ENCODE data around the gene ITGA1. TPM values are rescaled to one million over a fixed set of nuclear protein-coding genes. Genes with fewer than 3 reads are reported as not detected.

ITGA1 gene
- total RNA-seq, 4 donors from 2014 or later = 29.7 to 126 (median 47.1) TPM

DNA sequence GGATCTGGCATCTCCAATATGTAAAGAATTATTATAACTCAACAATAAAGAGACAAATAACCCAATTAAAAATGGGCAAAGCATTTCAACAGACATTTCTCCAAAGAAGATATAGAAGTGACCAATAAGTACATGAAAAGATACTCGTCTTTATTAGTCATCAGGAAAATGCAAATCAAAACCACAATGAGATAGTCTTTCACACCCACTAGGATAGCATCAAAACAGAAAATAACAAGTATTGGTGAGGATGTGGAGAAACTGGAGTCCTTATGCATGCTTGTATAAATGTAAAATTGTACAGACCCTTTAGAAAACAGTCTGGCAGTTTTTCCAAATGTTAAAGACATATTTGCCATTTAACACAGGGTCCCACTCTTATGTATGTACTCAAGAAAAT is 39.1 kb upstream of the ITGA1 start:
- TF ChIP-seq, protein P1, sequence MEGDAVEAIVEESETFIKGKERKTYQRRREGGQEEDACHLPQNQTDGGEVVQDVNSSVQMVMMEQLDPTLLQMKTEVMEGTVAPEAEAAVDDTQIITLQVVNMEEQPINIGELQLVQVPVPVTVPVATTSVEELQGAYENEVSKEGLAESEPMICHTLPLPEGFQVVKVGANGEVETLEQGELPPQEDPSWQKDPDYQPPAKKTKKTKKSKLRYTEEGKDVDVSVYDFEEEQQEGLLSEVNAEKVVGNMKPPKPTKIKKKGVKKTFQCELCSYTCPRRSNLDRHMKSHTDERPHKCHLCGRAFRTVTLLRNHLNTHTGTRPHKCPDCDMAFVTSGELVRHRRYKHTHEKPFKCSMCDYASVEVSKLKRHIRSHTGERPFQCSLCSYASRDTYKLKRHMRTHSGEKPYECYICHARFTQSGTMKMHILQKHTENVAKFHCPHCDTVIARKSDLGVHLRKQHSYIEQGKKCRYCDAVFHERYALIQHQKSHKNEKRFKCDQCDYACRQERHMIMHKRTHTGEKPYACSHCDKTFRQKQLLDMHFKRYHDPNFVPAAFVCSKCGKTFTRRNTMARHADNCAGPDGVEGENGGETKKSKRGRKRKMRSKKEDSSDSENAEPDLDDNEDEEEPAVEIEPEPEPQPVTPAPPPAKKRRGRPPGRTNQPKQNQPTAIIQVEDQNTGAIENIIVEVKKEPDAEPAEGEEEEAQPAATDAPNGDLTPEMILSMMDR (IDR thresholded peaks at IDR 0.05; ENCODE audit: low read depth) = no peak

DNA sequence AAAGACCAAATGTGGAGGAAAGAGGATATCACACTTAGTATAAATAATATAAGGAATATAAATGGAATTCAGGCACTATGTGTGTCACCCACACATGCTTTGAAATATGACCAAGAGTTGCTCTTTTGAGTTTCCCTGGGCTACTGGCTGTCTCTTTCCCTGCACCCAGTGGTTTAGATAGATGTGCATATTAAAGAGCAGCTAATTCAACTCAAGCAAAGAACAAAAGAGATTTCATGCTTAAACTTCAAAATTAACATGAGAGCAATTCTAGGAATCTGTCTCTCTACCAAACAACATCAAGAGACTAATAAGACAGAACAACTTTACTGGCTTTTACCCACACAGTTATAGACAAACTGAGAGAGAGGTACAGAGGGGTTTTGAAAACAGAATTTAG is 38.0 kb upstream of the ITGA1 start:
- TF ChIP-seq, protein P1 (IDR thresholded peaks at IDR 0.05; ENCODE audit: low read depth) = no peak

DNA sequence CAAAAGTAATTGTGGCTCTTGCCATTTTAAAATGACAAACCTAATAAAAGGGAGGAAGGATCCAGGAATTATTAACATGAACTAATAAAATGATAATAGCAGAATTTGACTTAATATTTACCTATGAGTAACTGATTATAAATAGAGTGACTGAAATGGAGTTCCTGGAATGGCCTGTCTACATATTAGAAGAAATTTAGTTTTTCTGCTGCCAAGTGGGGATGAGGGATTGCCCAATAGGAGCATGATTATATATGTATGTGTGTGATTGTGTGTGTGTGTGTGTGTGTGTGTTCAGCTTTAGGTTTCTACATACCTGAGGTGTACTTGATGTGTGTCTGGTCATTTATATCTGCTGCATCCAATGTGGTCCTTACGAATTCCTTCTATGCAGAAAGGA is 36.6 kb upstream of the ITGA1 start:
- TF ChIP-seq, protein P1 (IDR thresholded peaks at IDR 0.05; ENCODE audit: low read depth) = no peak

DNA sequence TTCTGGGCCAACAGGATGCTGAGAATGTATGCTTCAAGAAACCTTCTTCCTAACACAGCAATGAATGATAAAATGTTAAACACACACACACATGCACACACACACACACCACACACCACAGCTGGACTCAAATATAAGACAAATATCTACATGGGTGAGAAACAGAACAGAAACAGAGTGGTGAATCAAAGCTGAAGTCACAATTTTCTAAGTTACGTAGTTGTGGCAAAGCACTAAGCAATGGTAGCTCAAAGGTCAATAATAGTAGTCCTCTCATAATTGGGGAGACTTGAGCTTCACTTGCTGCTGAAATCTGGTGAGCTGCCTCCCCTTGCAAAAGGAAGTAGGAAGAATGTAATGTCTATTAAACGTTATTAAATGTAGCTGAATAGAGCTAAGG is 33.7 kb upstream of the ITGA1 start:
- TF ChIP-seq, protein P1 (IDR thresholded peaks at IDR 0.05; ENCODE audit: low read depth) = no peak

DNA sequence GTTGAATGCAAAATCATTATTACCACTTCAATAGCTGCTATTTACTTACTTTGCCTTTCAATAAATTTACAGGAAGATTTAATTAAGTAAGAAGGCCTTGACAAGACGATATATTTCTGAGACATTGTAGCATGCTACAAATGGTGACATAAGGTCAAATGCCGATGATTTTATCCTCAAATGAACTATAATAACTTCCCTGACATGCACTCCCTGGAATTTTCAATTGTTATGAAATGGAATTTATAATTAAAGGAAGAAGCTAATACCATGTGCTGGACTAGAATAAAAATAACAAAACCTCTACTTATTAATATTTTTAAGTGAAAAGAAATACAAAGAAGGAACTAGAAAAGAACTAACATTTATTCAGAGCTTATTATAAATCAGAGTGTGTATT is 30.2 kb upstream of the ITGA1 start:
- TF ChIP-seq, protein P1 (IDR thresholded peaks at IDR 0.05; ENCODE audit: low read depth) = no peak

DNA sequence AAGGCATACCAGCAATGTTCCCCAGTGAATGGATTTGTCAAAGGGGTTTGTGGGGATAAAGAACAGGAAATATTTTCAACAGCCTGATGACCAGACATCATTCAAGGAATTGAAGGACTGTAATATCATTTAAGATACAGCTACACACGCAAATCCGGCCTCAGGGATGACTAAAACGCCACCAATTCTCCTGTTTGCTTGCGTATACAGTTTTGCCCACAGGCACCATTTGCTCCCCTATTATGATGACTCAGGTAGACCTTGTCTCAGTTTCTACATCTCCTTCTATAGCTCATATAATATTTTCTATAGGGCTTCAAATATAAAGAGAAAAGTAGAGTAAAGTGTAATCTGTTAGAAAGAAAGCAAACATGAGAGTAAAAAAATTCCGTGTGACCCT is 29.7 kb upstream of the ITGA1 start:
- TF ChIP-seq, protein P1 (IDR thresholded peaks at IDR 0.05; ENCODE audit: low read depth) = no peak

DNA sequence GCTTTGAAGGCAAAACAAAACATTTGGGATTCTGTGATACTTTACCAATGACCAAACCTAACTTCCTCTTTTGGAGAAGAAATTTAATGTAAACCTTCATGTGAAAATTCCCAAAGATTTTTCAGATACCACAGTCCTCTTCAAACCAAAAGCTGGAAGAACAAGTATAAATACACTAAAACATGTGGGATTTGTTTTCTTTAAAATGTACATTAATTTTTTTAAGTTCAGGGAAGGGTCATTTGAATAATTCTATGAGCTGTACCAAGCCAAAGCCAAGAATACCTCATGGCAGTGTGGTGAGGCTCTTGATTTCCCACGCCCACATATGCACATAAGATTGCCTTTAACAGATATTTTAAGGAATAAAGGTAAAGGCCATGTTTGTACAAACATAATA is 28.4 kb upstream of the ITGA1 start:
- TF ChIP-seq, protein P1 (IDR thresholded peaks at IDR 0.05; ENCODE audit: low read depth) = no peak
